ENCODE measurements around the gene NGRN.

GRCh38 chr15:90225047-90225446, 40.4 kb upstream of the NGRN start:
- TF ChIP-seq CTCF (IDR thresholded peaks at IDR 0.05; ENCODE audit: insufficient read depth, low read length, poor library complexity, severe bottlenecking) (no peak), EZH2phosphoT487 (conservative IDR thresholded peaks at IDR 0.05; ENCODE audit: low read length) (no peak)

All from SU-DHL-6 (cell line).